Pulmonary artery endothelial cell (primary cell): ENCODE results near the gene TCTN2. TPM values are rescaled to one million over a fixed set of nuclear protein-coding genes. Genes with fewer than 3 reads are reported as not detected.

Source experiments
- DNase-seq: peaks from one replicate; pipeline ENCODE4 v3.0.0-alpha.2; 2011; ENCODE audit warnings: low read depth, low spot score
- total RNA-seq: library from RNA; depleted of rRNA; stranded (reverse); fragments of >200 nt; gene quantifications from 2 replicates; pipeline ENCODE4 v1.2.3, GENCODE V29; 2014

Gene TCTN2
- total RNA-seq, 1 donor from 2014 or later = 8.2 TPM

DNA sequence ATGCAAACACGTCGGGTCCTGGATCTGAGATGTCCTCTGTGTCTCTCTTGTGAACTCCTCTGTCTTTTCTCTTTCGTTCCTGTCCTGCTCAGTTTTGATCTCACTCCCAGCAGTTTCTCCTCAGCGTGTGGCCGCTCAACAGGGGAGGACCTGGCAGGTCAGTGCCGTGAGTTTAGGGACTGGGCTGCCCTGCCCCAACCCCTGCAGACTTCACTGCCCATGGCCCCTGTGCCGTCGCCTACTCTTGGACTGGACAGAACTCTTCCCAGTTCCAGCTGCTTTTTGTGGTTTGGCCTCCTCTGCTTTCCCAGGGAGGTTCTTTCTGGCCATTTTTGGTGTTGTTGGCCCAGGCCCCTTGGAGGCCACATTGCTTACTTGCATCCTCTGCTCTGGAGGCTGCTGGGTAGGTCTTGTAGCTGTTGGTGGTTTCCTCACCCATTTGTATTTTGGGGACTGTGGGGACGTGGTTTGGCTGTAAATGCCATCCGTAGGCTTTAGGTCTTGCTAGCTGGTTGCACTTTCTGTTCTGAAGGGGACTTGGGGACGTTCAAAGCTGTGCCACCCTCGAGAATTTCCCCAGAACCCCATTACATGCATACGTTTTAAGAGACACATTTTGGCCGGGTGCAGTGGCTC is 71.1 kb downstream of the TCTN2 start:
- DNase-seq = no peak

DNA sequence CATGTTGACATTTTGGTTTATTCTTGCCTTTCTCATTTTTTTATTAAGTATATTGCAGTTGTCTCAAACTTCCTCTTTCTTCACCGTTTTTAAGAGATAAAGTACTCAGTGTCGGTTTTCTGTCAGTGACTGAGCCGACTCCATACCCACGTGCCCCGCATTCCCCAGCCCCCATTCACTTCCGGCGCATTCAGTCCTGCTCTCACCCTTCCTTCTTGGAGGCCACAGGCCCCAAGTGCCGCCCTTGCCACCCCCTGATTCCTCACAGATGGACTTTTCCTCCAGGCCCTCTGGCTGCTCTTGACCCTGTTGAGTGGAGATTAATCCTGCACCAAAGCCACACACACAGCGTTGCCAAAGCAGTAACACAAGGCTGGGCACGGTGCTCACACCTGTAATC is 72.1 kb downstream of the TCTN2 start:
- no peak for DNase-seq

DNA sequence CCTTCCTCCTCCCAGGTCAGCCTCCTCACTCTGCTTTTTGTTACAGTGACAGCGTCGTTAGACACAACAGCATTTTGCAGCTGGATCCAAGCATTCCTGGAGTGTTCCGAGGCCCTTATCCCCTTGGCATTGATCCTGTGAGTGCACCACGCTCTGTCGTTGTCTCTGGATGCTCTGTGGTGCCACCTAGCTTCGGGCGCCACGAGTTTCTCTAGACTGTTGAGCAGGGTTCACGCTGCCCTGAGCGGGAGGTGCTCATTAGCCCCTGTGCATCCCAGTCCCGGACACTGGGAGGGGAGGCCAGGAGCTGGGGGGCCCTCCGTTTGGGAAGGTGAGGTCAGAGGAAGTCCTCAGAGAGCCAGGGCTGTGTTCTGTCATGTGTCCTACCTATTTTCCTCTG is 73.9 kb downstream of the TCTN2 start:
- DNase-seq = no peak

DNA sequence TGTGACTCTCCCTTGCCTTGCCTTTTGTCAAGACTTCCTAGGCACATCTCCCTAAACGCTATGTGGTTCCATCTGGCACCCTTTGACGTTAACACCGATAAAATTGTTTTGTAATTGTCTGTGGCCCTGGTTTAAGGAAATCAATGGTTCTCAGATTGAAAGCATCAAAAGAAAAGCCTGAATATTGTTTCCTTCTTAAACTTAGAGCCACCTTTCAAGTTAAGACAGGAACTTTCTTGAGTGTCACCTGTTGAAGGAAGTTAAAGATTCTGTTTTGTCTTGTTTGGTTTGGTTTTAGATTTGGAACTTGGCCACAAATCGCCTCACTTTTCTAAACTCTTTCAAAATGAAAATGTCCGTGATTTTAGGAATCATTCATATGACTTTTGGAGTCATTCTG is 76.4 kb downstream of the TCTN2 start:
- DNase-seq = no peak

DNA sequence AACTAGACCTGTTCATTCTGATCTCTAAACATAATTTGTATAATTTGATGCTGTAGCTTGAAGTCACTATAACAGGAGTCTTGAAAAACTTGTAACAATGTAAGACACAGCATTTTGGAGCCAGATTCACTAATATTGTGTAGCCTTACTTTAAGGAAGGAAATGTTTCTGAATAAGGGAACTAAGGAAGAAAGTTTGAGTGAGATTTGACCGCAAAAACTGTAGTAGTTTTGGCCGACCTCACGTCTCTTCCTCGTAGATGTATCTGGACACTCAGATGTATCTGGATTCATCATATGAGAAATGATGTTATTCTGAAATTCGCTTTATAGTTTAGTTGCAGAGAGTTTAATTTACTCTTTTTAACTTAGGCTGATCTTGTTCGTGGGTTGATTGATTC is 77.2 kb downstream of the TCTN2 start:
- no peak for DNase-seq

DNA sequence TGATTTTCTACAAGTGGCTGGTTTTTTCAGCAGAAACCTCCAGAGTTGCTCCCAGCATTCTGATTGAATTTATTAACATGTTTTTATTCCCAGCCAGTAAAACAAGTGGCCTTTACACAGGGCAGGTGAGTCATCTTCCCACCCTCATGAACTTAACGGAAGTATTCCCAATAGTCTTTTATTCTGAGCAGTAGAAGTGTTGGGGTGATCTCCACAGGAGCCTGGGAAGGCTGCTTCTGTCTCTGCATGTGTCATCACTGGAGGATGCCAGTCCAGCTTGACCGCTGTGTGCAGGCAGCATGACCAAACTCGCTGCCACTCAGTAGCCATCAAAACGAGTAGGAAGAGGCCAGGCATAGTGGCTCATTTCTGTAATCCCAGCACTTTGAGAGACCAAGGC is 77.7 kb downstream of the TCTN2 start:
- DNase-seq = no peak

- DNase-seq = no peak
These were observed 78.4 kb downstream of the TCTN2 start for GRCh38 chr12:123749355-123749754.

- no peak for DNase-seq
These were observed 79.3 kb downstream of the TCTN2 start for GRCh38 chr12:123750159-123750656.

GRCh38 chr12:123752046-123752445 is 81.1 kb downstream of the TCTN2 start:
- DNase-seq = no peak

DNA sequence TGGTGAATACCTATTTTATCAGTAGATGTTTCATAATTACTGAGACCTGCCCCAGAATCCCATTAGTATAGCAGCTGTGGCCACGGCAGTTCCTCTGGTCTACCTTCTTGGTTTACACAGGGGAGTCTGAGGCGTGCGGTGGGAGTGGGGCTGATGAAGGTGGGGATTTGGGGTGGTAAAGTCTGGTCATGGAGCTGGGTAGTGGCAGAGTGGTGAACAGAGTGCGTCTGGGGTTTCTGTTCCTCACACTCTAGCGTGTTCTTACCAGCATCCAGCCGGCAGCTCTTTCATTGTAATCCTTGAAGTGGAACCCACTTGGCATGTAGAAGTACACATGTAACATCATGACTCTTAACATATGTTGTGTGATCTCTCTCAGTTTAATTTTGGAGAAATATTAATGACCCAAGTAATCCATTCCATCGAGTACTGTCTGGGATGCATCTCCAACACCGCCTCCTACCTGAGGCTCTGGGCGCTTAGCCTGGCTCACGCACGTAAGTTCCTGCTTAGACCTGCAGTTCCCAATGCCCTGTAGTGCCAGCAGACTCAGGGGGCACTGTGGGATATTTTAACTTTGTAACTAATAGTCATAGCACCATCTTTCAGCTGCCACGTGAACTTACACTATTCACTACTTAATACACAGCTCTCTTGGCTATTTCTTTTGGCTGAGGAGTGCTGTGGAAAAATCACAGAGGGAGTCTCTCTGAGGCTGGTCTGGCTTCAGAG is 83.3 kb downstream of the TCTN2 start:
- no peak for DNase-seq

GRCh38 chr12:123757561-123757960 is 86.6 kb downstream of the TCTN2 start:
- no peak for DNase-seq

Other genes starting within 250 kb of the TCTN2 start
- 5.3 and 5.5 TPM in 2 replicates for gene RILPL2, start 234.4 kb upstream of the TCTN2 start, total RNA-seq
- gene SNRNP35, start 213.0 kb upstream of the TCTN2 start, total RNA-seq = 10.0 and 16.2 TPM in 2 replicates
- 9.4 and 9.8 TPM in 2 replicates for gene RILPL1, start 137.4 kb upstream of the TCTN2 start, total RNA-seq
- gene TMED2, start 86.6 kb upstream of the TCTN2 start, total RNA-seq = 441 and 517 TPM in 2 replicates
- 15.2 and 24.6 TPM in 2 replicates for gene DDX55, start 69.0 kb upstream of the TCTN2 start, total RNA-seq
- gene EIF2B1, start 37.4 kb upstream of the TCTN2 start, total RNA-seq = 36.3 and 50.0 TPM in 2 replicates
- gene GTF2H3, start 37.3 kb upstream of the TCTN2 start, total RNA-seq = 34.0 and 39.3 TPM in 2 replicates
- 29.7 and 54.9 TPM in 2 replicates for gene ATP6V0A2, start 41.2 kb downstream of the TCTN2 start, total RNA-seq
- gene DNAH10, start 91.2 kb downstream of the TCTN2 start, total RNA-seq = under 0.01 TPM in 2 replicates